Raji (cell line): Measurements from ENCODE around the gene MMRN1.

Experiments
- POLR2A ChIP-seq: IDR thresholded peaks from 2 replicates; pipeline ENCODE4 v1.6.1; 2011; ENCODE audit warnings: low read depth, low read length, control low read depth; ENCODE audit not compliant: insufficient read depth

The MMRN1 gene

GRCh38 chr4:89954906-89955695 is 60.4 kb downstream of the MMRN1 start:
- no peak for TF ChIP-seq POLR2A

- no peak for TF ChIP-seq POLR2A
These were observed 62.6 kb downstream of the MMRN1 start for GRCh38 chr4:89957046-89957926.

DNA sequence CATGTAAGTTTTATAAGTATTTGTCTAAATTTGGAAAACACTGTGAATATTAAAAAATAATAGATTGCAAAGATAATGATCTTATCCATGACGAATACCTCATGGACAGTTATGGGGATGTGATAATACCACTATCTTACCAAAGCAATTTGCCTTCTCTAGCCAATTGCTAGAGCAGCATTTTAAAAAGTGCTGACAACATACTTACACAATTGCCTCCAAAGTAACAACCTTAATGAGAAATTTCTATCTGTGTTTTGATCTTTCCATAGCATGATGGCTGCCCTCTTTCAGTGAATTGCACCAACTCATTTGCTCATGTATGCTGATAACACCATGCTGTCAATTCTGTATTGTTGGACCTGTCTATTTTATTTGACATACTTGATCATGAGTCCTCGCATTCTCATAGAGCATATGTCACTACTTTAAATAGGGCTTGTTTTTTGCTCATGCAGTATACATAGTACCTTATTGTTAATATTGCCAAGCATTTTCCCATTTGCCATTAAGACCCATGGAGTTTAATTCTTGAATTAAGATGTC is 87.2 kb downstream of the MMRN1 start:
- TF ChIP-seq POLR2A = no peak

GRCh38 chr4:89988268-89988667 is 93.6 kb downstream of the MMRN1 start:
- TF ChIP-seq POLR2A = no peak

- TF ChIP-seq POLR2A = no peak
These were observed 98.1 kb downstream of the MMRN1 start for GRCh38 chr4:89992744-89993143.

GRCh38 chr4:89994176-89994873 is 99.7 kb downstream of the MMRN1 start:
- no peak for TF ChIP-seq POLR2A

DNA sequence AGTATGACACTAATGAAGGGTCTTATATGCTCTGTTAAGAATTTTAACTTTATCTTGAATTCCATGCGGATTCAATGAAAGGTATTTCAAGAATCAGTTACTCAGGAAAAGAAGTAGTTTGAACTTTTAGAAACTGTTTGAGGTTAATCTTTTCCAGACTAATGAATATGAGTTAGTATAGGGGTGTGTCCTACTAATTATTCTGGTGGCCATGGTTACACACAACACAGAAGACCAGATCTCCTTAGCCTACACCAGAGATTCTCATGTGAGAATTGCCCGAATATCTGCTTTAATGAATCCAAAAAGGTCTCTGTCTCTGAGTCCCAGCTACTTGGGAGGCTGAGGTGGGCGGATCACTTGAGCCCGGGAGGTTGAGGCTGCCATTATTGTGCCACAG is 100.4 kb downstream of the MMRN1 start:
- TF ChIP-seq POLR2A = no peak

DNA sequence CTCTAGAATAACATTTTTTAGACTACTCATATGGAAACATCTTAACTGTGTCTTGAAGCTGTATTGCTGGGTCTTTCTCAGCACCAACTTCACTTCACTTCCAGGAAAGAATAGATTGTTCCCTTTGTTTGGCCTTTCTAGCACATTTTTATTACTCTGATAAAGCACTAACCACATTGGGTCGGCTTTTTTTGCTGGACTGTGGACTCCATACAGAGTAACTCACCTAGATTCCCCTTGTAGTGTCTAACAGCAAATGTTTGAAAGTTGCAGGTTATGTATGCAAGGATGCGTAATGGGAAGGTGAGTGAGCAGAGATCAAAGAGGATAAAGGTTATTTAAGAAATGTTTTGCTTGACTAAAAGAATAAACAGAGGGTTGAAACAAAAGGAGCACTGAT is 101.2 kb downstream of the MMRN1 start:
- TF ChIP-seq POLR2A = no peak

GRCh38 chr4:89997171-89997704 is 102.6 kb downstream of the MMRN1 start:
- TF ChIP-seq POLR2A = no peak

DNA sequence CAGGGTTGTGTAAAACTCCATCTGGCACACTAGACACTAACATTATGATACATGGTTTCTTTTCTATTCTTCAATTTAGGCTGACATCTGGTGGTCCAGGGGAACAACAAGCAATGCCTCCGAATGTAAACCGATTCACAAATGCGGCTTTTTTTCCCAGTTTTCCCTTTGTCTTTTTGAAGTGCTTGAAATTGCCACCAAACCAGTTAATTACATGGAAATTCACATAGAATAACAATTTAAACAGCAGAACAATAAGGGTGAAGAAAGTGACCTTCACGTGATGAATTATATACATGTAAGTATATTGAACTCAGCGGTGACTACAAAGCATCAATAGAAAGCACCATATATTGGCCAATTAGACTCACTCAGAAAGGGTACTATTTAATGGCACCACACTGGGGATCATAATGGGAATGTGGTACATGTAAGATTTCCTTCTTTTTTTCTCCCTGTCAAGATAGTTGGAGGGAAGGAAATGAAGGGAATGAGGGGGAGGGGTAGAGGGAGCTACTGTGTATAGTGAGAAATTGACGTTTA is 103.9 kb downstream of the MMRN1 start:
- TF ChIP-seq POLR2A = no peak

GRCh38 chr4:90001023-90001422 is 106.4 kb downstream of the MMRN1 start:
- TF ChIP-seq POLR2A = no peak

DNA sequence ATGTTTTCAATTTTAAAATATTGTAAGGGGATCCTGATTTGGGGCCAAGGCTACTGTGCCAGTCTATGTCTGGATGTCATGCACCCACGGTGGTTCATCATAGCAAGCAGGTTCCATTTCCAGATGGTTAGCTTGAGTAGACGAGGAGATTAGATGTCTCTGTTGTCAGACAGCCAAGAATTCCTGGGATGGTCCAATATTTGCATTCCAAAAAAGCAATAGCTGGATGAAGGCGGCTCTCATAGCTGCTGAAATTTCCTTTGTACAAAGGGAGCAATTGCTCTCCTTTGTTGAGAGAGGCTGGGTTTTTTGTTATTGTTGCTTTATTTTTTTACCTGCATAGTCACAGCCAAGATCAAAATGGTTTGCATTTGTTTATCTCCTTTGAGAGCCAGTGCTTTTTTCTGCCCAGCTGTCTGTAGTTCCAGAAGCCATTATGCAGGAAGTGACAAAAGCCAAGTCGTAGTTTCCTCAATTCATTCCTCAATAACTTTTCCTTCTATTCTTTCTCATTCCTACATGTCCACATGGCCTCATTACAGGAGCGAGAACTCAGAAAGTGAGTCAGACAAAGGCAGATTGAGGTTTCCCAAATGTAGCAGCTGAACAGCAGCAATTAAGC is 107.9 kb downstream of the MMRN1 start:
- no peak for TF ChIP-seq POLR2A
